ENCODE measurements around the gene FRMPD1. TPM values are rescaled to one million over a fixed set of nuclear protein-coding genes. Genes with fewer than 3 reads are reported as not detected.

Gene FRMPD1
- total and polyA plus RNA-seq, 2 of the 13 experiments (the other 11 are each of a cell fraction or from before 2014, with no cell fraction given): not detected

- Histone ChIP-seq H3K4me1 (ENCODE audit: insufficient read depth, low read length) (no peaks in the 10 kb centered on the region), H4K20me1 (ENCODE audit: insufficient read depth, low read length) (no peaks in the 10 kb centered on the region), H2AFZ (ENCODE audit: low read length) (no peak overlapping the region), H3K27ac (ENCODE audit: extremely low read length, insufficient read depth, low read length) (no peak overlapping the region), H3K9me3 (ENCODE audit: low read length) (no peaks in the 10 kb centered on the region), H3K9ac (ENCODE audit: insufficient read depth, low read depth, low read length) (no peak overlapping the region), H3K36me3 (replicated peaks in 1 of 2; ENCODE audit: control insufficient read depth in 1 of 2, insufficient read depth in 2 of 2, low read length in 2 of 2) (no peaks in the 10 kb centered on the region), H3K79me2 (ENCODE audit: insufficient read depth, low read length) (no peaks in the 10 kb centered on the region), H3K27me3 (ENCODE audit: control insufficient read depth in 1 of 2, insufficient read depth in 2 of 2, low read length in 2 of 2) (peaks cover 0 to 23% of the 10 kb centered on the region in 2 experiments; a peak in 2 of 5 replicates), H3K4me3 (replicated peaks in 1 of 3; ENCODE audit: insufficient read depth in 1 of 3, low read depth in 2 of 3, low read length in 3 of 3) (no peak overlapping the region), H3K4me2 (ENCODE audit: low read depth, low read length) (no peak overlapping the region)
- ChIA-PET POLR2A (no interaction called here), CTCF (ENCODE audit: low intra/inter-chr PET ratio, low total read pairs) (no interaction called here)
- no peak for DNase-seq (ENCODE audit: low spot score)
- FAIRE-seq: no peak
- TF ChIP-seq CEBPZ (IDR thresholded peaks at IDR 0.05; ENCODE audit: low read length): no peak
- TF ChIP-seq SMAD9 (CRISPR knock-in tag; IDR thresholded peaks at IDR 0.05): no peak
- TF ChIP-seq ASH2L (IDR thresholded peaks at IDR 0.05; ENCODE audit: insufficient read length, low read depth, low read length): no peak
- TF ChIP-seq SMARCC2 (IDR thresholded peaks at IDR 0.05): no peak
- TF ChIP-seq ZFP82 (CRISPR knock-in tag; IDR thresholded peaks at IDR 0.05; ENCODE audit: borderline replicate concordance): no peak
- TF ChIP-seq ARNTL (CRISPR knock-in tag; IDR thresholded peaks at IDR 0.05): no peak
- TF ChIP-seq TGIF2 (CRISPR knock-in tag; IDR thresholded peaks at IDR 0.05): no peak
- intact Hi-C loops (cut with micrococcal nuclease; ENCODE audit: unreplicated experiment): no loop called here
- in situ Hi-C loops (cut with HindIII; ENCODE audit: extremely low pct_ligation_motif_present, low pct_unique_long_range_greater_than_20kb): no loop called here
- no peak for ATAC-seq
- 31% methylated on average over 8 of the region's 12 CpGs for WGBS (ENCODE audit: low lambda C conversion rate)
- no TSS peak for BruUV-seq (replicated peaks)
Measured at GRCh38 chr9:37625758-37626147, 25.0 kb upstream of the FRMPD1 start.

Measured in HepG2 (cell line).